GM12892 (cell line): ENCODE results near the gene ACAP3.

Experiments
- POLR2A ChIP-seq: IDR thresholded peaks from 2 replicates; pipeline ENCODE4 v1.6.1; 2011; ENCODE audit warnings: low read depth, low read length, control low read depth
- POLR2AphosphoS5 ChIP-seq: IDR thresholded peaks from 2 replicates; pipeline ENCODE4 v1.6.1; 2011; ENCODE audit warnings: low read depth, low read length, control low read depth
- TAF1 ChIP-seq: IDR thresholded peaks from 2 replicates; pipeline ENCODE4 v1.6.1; 2011; ENCODE audit warnings: low read depth, mild to moderate bottlenecking, control low read depth, low read length, borderline replicate concordance

- TF ChIP-seq POLR2AphosphoS5, result no peak
- TF ChIP-seq POLR2A, result no peak
- TF ChIP-seq TAF1, result no peak
Measured at GRCh38 chr1:1295154-1295923, 12.4 kb downstream of the ACAP3 start.
